HG03066 (cell line): ENCODE measurements around the gene RAD51B.

Experiments
- ATAC-seq: cut with Tn5 transposase; IDR thresholded peaks from one replicate; pipeline ENCODE4 v1.9.1; 2021; ENCODE audit warnings: low read depth; ENCODE audit not compliant: unreplicated experiment

The RAD51B gene

DNA sequence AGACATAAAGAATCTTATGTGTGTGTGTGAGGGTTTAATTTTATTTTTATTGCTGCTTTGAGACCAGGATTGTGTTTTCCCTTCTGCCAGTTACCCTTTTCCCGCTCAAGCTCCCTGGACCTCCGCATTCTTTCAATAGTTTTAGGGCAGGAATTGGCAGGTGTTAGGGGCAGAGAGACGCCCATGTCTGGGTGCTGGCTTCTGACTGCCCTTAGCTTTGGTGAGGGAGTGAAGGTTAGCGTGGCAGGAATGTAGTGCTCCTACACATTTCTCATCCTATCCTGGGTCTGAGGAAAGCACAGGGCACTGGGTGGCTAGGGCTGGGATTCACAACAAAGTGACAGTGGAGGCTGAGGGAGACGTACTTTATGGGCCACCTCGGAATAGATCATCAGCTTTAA lies 545.2 kb downstream of the RAD51B start:
- ATAC-seq: no peak

DNA sequence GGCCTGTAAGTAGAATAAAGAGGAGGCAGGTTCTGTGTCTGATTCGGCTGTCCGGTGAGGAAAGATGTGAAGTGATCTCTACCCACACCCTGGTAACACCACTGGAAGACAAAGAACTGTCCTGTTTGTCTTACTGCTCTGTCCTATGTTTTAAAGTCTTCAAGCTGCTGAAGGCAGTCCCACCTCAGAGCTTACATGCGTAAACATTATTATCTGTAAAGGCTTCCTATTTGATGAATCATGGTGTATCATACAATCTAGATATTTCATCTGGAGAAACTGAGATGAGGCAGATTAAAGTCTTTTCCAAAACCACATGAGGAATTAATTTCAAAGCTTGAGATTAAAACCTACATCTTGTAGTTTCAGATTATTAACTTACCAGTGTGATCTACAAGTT lies 545.6 kb downstream of the RAD51B start:
- no peak for ATAC-seq

- no peak for ATAC-seq
Observed at GRCh38 chr14:68366656-68367055, 547.1 kb downstream of the RAD51B start.

DNA sequence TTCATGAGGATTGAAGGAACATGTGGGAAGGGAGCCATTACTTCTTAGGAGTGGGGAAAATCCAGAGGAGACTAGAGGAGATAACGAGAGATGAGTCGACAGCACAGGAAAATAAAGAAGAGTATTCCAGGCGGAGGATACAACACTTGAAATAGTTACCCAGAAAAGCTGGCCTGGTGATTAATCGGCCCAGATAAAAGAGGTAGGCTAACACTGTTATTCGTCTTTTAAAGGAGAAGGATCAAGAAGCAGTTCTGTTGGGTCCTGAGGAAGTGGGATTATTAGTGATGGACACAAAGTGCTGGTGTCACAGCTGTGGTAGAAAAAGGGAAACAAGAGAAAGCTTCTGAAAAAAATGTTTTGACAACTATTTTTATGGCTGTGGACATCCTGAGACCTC lies 548.0 kb downstream of the RAD51B start:
- ATAC-seq: no peak

DNA sequence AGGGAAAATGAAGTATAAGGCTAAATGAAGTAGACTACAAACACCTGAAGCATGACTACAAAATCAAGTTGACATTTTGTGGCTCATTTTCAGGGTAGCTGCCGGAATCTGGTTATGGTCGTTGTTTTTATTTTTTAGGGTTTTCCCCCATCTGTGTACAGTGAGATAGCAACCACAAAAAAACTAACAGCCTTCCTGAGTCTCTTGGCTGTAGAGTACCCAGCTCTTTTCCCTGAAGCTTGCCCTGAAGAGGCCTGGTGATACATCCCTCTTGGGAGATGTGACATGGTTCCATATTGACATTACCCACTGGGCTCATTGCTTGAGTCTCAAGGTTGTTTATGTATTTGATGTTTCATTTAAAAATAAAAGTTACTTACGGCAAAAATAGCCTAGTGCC lies 549.3 kb downstream of the RAD51B start:
- ATAC-seq: no peak

GRCh38 chr14:68369281-68370056 lies 549.9 kb downstream of the RAD51B start:
- no peak for ATAC-seq

- ATAC-seq: no peak
Observed at GRCh38 chr14:68370057-68370360, 550.4 kb downstream of the RAD51B start.

DNA sequence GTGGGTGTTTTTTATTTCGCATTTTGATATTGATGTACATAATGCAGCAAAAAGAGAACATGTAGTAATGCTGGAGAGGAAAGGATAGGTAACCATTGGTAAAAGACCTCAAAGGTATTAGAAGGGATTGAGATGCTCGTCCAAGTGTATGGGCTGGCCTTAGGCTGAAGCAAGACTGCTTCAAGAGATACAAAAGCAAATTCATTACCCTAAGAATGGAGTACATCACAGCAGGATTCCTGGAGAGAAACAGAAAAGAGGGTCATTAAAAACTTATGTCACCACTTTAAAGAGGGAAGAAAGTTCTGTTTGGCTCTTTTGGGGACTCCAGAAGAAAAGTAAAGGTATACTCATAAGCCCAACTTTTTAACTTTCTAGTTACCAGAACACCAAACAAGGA lies 552.8 kb downstream of the RAD51B start:
- ATAC-seq: no peak

DNA sequence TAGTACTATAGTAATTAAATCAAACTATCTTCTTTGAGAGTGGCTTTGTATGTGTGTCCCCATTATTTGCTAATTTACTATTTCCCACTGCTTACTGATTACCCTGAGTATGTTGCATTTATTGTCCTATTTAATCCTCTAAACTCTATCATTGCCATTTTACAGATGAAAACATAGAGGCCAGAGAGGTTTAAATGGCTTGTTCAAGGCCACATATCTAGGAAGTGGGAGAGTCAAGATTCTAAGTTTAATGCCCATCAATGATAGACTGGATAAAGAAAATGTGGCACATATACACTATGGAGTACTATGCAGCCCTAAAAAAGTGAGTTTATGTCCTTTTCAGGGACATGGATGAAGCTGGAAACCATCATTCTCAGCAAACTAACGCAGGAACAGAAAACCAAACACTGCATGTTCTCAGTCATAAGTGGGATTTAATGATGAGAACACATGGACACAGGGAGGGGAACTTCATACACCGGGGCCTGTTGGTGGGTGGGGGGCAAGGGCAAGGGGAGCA lies 553.6 kb downstream of the RAD51B start:
- no peak for ATAC-seq

- ATAC-seq: no peak
Observed at GRCh38 chr14:68373847-68374444, 554.4 kb downstream of the RAD51B start.

- no peak for ATAC-seq
Observed at GRCh38 chr14:68374682-68375081, 555.1 kb downstream of the RAD51B start.

- no peak for ATAC-seq
Observed at GRCh38 chr14:68375376-68375775, 555.8 kb downstream of the RAD51B start.

DNA sequence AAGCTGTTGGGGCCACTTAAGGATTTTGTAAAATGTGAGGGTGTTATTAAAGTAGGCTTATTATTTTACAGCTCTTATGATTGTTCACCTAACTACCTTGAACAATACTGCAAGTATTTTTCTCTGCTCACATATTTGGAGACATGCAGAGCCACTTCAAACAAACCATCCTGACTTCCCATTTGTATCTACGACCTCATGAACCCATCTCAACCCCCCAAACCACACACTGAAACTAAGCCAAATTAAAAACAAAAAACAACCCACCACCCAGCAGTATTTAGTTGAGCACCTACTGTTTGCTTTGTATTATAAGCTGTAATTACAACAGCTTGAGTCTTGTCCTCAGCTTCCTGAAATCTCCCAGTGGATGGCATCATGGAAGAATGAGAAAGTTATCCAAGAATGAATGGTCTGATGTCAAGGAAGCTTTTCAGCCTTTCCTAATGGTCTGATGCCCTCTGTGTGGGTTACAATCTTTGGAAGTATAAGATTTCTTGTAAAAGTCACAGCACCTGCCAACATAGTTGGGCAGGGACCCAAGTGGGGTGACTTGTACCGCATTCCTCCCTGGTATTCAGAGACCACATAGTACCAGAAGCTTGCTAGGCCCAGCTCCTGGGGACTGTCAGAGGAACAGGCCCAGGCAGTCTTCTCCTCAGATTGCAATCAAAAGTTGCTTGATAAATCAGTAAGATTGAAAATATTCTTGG lies 556.6 kb downstream of the RAD51B start:
- no peak for ATAC-seq

GRCh38 chr14:68377006-68377405 lies 557.4 kb downstream of the RAD51B start:
- no peak for ATAC-seq

- no peak for ATAC-seq
Observed at GRCh38 chr14:68377459-68377858, 557.9 kb downstream of the RAD51B start.

DNA sequence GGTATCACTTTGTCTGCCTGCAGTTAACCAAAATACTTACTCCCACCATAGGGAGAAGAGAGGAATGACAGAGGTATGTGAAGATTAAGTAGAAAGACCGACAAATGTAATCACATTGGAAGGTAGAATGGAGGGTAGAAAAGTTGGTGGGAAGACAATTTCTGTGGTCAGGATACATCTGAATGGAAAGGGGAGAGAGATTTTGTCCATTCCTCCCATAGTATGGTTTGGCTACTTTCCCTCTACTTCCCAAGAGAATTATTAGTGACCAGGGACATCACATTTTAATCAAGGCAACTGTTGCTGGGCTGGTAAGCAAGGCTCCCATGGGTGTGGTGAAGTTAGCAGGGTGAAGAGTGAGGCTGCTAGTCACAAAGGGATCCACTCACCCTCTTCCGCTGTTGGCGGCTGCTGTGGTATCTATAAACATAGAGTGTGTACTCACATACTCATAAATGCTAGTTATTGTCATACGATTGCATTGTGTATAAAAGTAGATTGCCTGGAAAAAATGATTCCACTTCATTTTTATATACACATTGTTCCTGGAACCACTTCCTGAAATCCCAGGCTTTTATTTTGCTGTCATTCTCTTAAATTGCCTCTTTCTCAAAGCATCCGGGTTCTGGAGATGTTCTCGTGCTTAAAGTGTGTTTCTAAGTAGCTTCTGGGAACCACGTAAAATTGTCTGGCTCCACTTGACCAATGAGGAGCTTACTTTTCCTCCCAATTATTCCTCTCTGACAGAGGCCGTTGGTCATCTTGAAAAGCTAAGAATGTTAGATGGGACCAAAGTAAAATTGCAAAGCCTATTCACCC lies 560.1 kb downstream of the RAD51B start:
- ATAC-seq: no peak

- ATAC-seq: peak; percentile 63
Observed at GRCh38 chr14:68380329-68380741, 560.8 kb downstream of the RAD51B start.

- ATAC-seq: no peak
Observed at GRCh38 chr14:68384335-68384734, 564.8 kb downstream of the RAD51B start.

DNA sequence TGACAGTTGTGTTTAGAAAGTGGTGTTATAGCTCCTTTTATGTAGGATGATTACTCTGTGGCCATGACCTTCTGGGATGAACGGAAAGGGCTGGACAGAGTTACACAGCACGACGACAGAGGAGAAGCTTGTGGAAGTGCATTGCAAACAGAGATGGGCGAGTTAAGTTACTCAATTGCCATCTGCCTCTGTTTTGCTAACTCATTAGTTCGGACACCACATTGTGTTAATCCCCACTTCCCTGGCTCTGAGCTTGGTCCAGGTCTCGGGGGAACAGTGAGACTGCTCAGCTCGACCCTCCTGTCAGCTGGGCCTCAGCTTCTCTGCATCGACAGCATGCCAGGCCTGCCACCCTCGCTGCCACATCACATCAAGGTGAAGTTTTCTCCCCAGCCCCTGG lies 565.3 kb downstream of the RAD51B start:
- ATAC-seq: no peak

- ATAC-seq: no peak
Observed at GRCh38 chr14:68386446-68386845, 566.9 kb downstream of the RAD51B start.
